ENCODE data around the gene GPATCH1.

DNA sequence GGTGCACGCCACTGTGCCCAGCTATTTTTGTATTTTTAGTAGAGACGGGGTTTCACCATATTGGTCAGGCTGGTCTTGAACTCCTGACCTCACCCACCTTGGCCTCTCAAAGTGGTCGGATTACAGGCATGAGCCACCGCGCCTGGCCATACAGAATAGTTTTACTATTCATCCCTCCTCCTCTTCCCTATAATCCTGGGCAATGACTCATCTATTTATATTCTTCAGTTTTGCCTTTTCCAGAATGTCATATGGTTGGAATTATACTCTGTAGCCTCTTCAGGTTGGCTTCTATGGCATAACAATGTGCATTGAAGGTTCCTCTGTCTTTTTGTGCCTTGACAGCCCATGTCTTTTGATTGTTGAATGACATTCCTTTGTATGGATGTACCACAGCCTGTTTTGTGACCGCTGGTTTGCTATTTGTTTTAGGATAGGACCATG lies 91.0 kb downstream of the GPATCH1 start:
- TF ChIP-seq, protein P1, sequence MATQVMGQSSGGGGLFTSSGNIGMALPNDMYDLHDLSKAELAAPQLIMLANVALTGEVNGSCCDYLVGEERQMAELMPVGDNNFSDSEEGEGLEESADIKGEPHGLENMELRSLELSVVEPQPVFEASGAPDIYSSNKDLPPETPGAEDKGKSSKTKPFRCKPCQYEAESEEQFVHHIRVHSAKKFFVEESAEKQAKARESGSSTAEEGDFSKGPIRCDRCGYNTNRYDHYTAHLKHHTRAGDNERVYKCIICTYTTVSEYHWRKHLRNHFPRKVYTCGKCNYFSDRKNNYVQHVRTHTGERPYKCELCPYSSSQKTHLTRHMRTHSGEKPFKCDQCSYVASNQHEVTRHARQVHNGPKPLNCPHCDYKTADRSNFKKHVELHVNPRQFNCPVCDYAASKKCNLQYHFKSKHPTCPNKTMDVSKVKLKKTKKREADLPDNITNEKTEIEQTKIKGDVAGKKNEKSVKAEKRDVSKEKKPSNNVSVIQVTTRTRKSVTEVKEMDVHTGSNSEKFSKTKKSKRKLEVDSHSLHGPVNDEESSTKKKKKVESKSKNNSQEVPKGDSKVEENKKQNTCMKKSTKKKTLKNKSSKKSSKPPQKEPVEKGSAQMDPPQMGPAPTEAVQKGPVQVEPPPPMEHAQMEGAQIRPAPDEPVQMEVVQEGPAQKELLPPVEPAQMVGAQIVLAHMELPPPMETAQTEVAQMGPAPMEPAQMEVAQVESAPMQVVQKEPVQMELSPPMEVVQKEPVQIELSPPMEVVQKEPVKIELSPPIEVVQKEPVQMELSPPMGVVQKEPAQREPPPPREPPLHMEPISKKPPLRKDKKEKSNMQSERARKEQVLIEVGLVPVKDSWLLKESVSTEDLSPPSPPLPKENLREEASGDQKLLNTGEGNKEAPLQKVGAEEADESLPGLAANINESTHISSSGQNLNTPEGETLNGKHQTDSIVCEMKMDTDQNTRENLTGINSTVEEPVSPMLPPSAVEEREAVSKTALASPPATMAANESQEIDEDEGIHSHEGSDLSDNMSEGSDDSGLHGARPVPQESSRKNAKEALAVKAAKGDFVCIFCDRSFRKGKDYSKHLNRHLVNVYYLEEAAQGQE (IDR thresholded peaks at IDR 0.05): no peak
- no peak for TF ChIP-seq RAD21 (IDR thresholded peaks at IDR 0.05)
- TF ChIP-seq, protein P2, sequence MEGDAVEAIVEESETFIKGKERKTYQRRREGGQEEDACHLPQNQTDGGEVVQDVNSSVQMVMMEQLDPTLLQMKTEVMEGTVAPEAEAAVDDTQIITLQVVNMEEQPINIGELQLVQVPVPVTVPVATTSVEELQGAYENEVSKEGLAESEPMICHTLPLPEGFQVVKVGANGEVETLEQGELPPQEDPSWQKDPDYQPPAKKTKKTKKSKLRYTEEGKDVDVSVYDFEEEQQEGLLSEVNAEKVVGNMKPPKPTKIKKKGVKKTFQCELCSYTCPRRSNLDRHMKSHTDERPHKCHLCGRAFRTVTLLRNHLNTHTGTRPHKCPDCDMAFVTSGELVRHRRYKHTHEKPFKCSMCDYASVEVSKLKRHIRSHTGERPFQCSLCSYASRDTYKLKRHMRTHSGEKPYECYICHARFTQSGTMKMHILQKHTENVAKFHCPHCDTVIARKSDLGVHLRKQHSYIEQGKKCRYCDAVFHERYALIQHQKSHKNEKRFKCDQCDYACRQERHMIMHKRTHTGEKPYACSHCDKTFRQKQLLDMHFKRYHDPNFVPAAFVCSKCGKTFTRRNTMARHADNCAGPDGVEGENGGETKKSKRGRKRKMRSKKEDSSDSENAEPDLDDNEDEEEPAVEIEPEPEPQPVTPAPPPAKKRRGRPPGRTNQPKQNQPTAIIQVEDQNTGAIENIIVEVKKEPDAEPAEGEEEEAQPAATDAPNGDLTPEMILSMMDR (IDR thresholded peaks at IDR 0.05; ENCODE audit: low read depth, low read length, missing input control): no peak
- no peak for TF ChIP-seq GABPA (IDR thresholded peaks at IDR 0.05 in 1 of 2, conservative IDR thresholded peaks at IDR 0.05 in 1 of 2)
- TF ChIP-seq, protein P3, sequence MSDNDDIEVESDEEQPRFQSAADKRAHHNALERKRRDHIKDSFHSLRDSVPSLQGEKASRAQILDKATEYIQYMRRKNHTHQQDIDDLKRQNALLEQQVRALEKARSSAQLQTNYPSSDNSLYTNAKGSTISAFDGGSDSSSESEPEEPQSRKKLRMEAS (IDR thresholded peaks at IDR 0.05): no peak
- TF ChIP-seq TAF1 (conservative IDR thresholded peaks at IDR 0.05): no peak
- TF ChIP-seq EGR1 (IDR thresholded peaks at IDR 0.05; ENCODE audit: low read depth in 2 of 2): no peak
- TF ChIP-seq RXRA (IDR thresholded peaks at IDR 0.05): no peak
- TF ChIP-seq JUND (IDR thresholded peaks at IDR 0.05): no peak
- TF ChIP-seq SP1 (IDR thresholded peaks at IDR 0.05): no peak
- no peak for TF ChIP-seq HNF4G (IDR thresholded peaks at IDR 0.05)
